H9 (cell line): Measurements from ENCODE around the gene DYNC2H1. TPM values are rescaled to one million over a fixed set of nuclear protein-coding genes. Genes with fewer than 3 reads are reported as not detected.

Source experiments
- DNase-seq: peaks from one replicate; pipeline ENCODE4 v3.0.0-alpha.2; 2017
- H2AFZ ChIP-seq: one replicate; pipeline ENCODE4 v1.6.1; 2013; ENCODE audit warnings: mild to moderate bottlenecking, low read length, control low read depth, moderate library complexity
- H2AK5ac ChIP-seq: 2 replicates; pipeline ENCODE4 v1.6.1; 2013; ENCODE audit warnings: low read length, control low read depth, mixed read lengths; ENCODE audit not compliant: insufficient read length
- H2BK120ac ChIP-seq: one replicate; pipeline ENCODE4 v1.6.1; 2013; ENCODE audit warnings: low read depth, mild to moderate bottlenecking, low read length, control low read depth, inconsistent platforms; ENCODE audit not compliant: poor library complexity, severe bottlenecking
- H2BK12ac ChIP-seq: 2 replicates; pipeline ENCODE4 v1.6.1; 2013; ENCODE audit warnings: low read length, control low read depth, mixed read lengths, low read depth; ENCODE audit not compliant: insufficient read length
- H2BK15ac ChIP-seq: 2 replicates; pipeline ENCODE4 v1.6.1; 2013; ENCODE audit warnings: low read depth, low read length, control low read depth
- H2BK20ac ChIP-seq: one replicate; pipeline ENCODE4 v1.6.1; 2013; ENCODE audit warnings: low read depth, mild to moderate bottlenecking, low read length, control low read depth, inconsistent platforms; ENCODE audit not compliant: poor library complexity, severe bottlenecking
- H2BK5ac ChIP-seq: 2 replicates; pipeline ENCODE4 v1.6.1; 2013; ENCODE audit warnings: low read length, control low read depth, mixed read lengths; ENCODE audit not compliant: insufficient read length
- H3K14ac ChIP-seq: 2 replicates; pipeline ENCODE4 v1.6.1; 2013; ENCODE audit warnings: low read length, control low read depth; ENCODE audit not compliant: insufficient read depth
- H3K18ac ChIP-seq: 2 replicates; pipeline ENCODE4 v1.6.1; 2013; ENCODE audit warnings: low read depth, mild to moderate bottlenecking, mixed read lengths, low read length, control low read depth; ENCODE audit not compliant: insufficient read length
- H3K23ac ChIP-seq: 2 replicates; pipeline ENCODE4 v1.6.1; 2013; ENCODE audit warnings: low read length, control low read depth, mixed read lengths, low read depth; ENCODE audit not compliant: insufficient read length
- H3K23me2 ChIP-seq: 2 replicates; pipeline ENCODE4 v1.6.1; 2013; ENCODE audit warnings: low read depth, mild to moderate bottlenecking, mixed read lengths, low read length, control low read depth; ENCODE audit not compliant: insufficient read length, poor library complexity, severe bottlenecking
- H3K27ac ChIP-seq: 2 replicates; pipeline ENCODE4 v1.5.1; 2013; ENCODE audit warnings: low read length, control low read depth, mixed read lengths, low read depth; ENCODE audit not compliant: insufficient read length
- H3K27me3 ChIP-seq: 2 replicates; pipeline ENCODE4 v1.6.1; 2013; ENCODE audit warnings: low read length, control low read depth, inconsistent platforms; ENCODE audit not compliant: insufficient read depth
- H3K4ac ChIP-seq: 2 replicates; pipeline ENCODE4 v1.6.1; 2013; ENCODE audit warnings: low read depth, mild to moderate bottlenecking, control low read depth, inconsistent platforms, low read length, moderate library complexity
- H3K4me1 ChIP-seq: 2 replicates; pipeline ENCODE4 v1.6.1; 2013; ENCODE audit warnings: low read length, control low read depth, inconsistent platforms; ENCODE audit not compliant: insufficient read depth
- H3K4me2 ChIP-seq: 2 replicates; pipeline ENCODE4 v1.6.1; 2013; ENCODE audit warnings: low read length, control low read depth, mixed read lengths; ENCODE audit not compliant: insufficient read length, insufficient read depth
- H3K56ac ChIP-seq: 2 replicates; pipeline ENCODE4 v1.6.1; 2013; ENCODE audit warnings: low read depth, mild to moderate bottlenecking, mixed read lengths, low read length, control low read depth; ENCODE audit not compliant: insufficient read length
- H3K79me1 ChIP-seq: 2 replicates; pipeline ENCODE4 v1.6.1; 2013; ENCODE audit warnings: low read depth, mild to moderate bottlenecking, moderate library complexity, low read length, control low read depth, inconsistent platforms; ENCODE audit not compliant: insufficient read depth, poor library complexity, severe bottlenecking
- H3K79me2 ChIP-seq: 2 replicates; pipeline ENCODE4 v1.6.1; 2013; ENCODE audit warnings: low read length, control low read depth, inconsistent platforms; ENCODE audit not compliant: insufficient read depth
- H3K9ac ChIP-seq: 2 replicates; pipeline ENCODE4 v1.6.1; 2013; ENCODE audit warnings: low read length, control low read depth, mixed read lengths; ENCODE audit not compliant: insufficient read length; ENCODE audit errors: extremely low read depth
- H3K9me3 ChIP-seq: one replicate; pipeline ENCODE4 v1.6.1; 2013; ENCODE audit warnings: low read depth, low read length, inconsistent platforms; ENCODE audit not compliant: control insufficient read depth
- H3T11ph ChIP-seq: one replicate; pipeline ENCODE4 v1.6.1; 2013; ENCODE audit warnings: mild to moderate bottlenecking, low read length, control low read depth, inconsistent platforms
- H4K20me1 ChIP-seq: one replicate; pipeline ENCODE4 v1.6.1; 2013; ENCODE audit not compliant: control insufficient read depth, insufficient read length, insufficient read depth
- H4K5ac ChIP-seq: 2 replicates; pipeline ENCODE4 v1.6.1; 2013; ENCODE audit warnings: low read depth, mild to moderate bottlenecking, mixed read lengths, low read length, control low read depth; ENCODE audit not compliant: insufficient read length
- H4K8ac ChIP-seq: replicated peaks from 2 replicates; pipeline ENCODE4 v1.6.1; 2013; ENCODE audit warnings: low read length, control low read depth, mixed read lengths, low read depth; ENCODE audit not compliant: insufficient read length
- H4K91ac ChIP-seq: 2 replicates; pipeline ENCODE4 v1.6.1; 2013; ENCODE audit warnings: low read depth, mild to moderate bottlenecking, moderate library complexity, mixed read lengths, low read length, control low read depth; ENCODE audit not compliant: insufficient read length
- H3K27ac Mint-ChIP-seq, 3 experiments: 2 replicates in 2 of 3; 3 replicates in 1 of 3; pipeline ENCODE4 v1.8.0; 2020 to 2021; ENCODE audit warnings: mixed read lengths in 3 of 3, mild to moderate bottlenecking in 1 of 3, moderate library complexity in 1 of 3
- H3K27me3 Mint-ChIP-seq: 2 replicates; pipeline ENCODE4 v1.8.0; 2021; ENCODE audit warnings: low read depth, mild to moderate bottlenecking, moderate library complexity, mixed read lengths
- H3K36me3 Mint-ChIP-seq, 3 experiments: 2 replicates in 2 of 3; 3 replicates in 1 of 3; pipeline ENCODE4 v1.8.0; 2020 to 2021; ENCODE audit warnings: low read depth in 3 of 3, mixed read lengths in 3 of 3; ENCODE audit not compliant: insufficient read depth in 1 of 3
- H3K4me1 Mint-ChIP-seq, 2 experiments: 2 replicates each; pipeline ENCODE4 v1.8.0; 2020; ENCODE audit warnings: mixed read lengths in 2 of 2
- H3K4me3 Mint-ChIP-seq, 2 experiments: 2 replicates in 1 of 2; 3 replicates in 1 of 2; pipeline ENCODE4 v1.8.0; 2020 to 2021; ENCODE audit warnings: mild to moderate bottlenecking in 2 of 2, mixed read lengths in 2 of 2, moderate library complexity in 1 of 2
- H3K9me3 Mint-ChIP-seq, 2 experiments: 2 replicates in 1 of 2; 3 replicates in 1 of 2; pipeline ENCODE4 v1.8.0; 2020; ENCODE audit warnings: mild to moderate bottlenecking in 2 of 2, mixed read lengths in 2 of 2, moderate library complexity in 1 of 2
- WGBS: extraction: QIAGEN DNeasy Blood & Tissue Kit; methylation state at CpG from one replicate; pipeline ENCODE4 v1.1.7; 2013; ENCODE audit warnings: missing lambda C conversion rate, low lambda C conversion rate, mixed read lengths; ENCODE audit not compliant: insufficient read length; ENCODE audit errors: extremely low coverage; 5-methylcytosine and 5-hydroxymethylcytosine counted together
- total RNA-seq: library from RNA; stranded (reverse); gene quantifications from 2 replicates; pipeline ENCODE4 v1.2.1, GENCODE V29; 2021
- TF ChIP-seq, protein P1 (sequence below): fragments of 200-600 bp; sonication (generic); conservative IDR thresholded peaks from 3 replicates; pipeline ENCODE4 v1.8.0; 2021; ENCODE audit warnings: antibody characterized with exemption, mild to moderate bottlenecking

Gene DYNC2H1
- total RNA-seq, 1 experiment from 2014 or later, result 13.2 TPM

DNA sequence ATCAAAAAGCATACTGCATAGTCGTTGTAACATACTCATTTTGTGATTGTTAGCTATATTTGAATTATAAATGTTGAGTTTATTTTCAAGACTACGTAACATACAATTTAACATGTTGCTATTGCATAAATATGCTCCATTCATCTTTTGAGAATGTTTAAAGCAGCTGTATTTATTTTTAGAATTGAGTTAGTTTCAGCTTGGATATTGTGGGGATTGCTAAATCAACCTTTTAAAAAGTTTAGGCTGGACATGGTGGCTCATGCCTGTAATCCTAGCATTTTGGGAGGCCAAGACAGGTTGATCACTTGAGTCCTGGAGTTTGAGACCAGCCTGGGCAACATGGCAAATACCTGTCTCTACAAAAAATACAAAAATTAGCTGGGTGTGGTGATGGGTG lies 288.1 kb downstream of the DYNC2H1 start:
- peaks cover 6% of the 10 kb centered on the region in 2 experiments; a peak in 1 of 4 replicates for H3K4me1 Mint-ChIP-seq
- Histone ChIP-seq H3K23me2 (no peaks in the 10 kb centered on the region), H4K5ac (no peak overlapping the region), H3K14ac (no peak overlapping the region), H2AK5ac (no peak overlapping the region), H3K79me2 (no peaks in the 10 kb centered on the region), H2BK15ac (no peak overlapping the region), H3K23ac (no peak overlapping the region), H3T11ph (no peak overlapping the region), H4K20me1 (no peaks in the 10 kb centered on the region), H2BK20ac (no peak overlapping the region), H4K91ac (no peak overlapping the region), H2AFZ (no peak overlapping the region), H3K9ac (no peak overlapping the region), H3K18ac (no peak overlapping the region), H2BK12ac (no peak overlapping the region), H3K4me1 (no peaks in the 10 kb centered on the region), H3K56ac (no peak overlapping the region), H4K8ac (no peak overlapping the region), H3K27ac (no peak overlapping the region), H3K79me1 (no peaks in the 10 kb centered on the region), H2BK120ac (no peak overlapping the region), H2BK5ac (no peak overlapping the region), H3K4ac (no peak overlapping the region), H3K27me3 (no peaks in the 10 kb centered on the region), H3K4me2 (no peak overlapping the region), H3K9me3 (no peaks in the 10 kb centered on the region)
- peaks cover 5 to 11% of the 10 kb centered on the region in 2 experiments for H3K9me3 Mint-ChIP-seq
- no peak overlapping the region for H3K4me3 Mint-ChIP-seq
- DNase-seq, result no peak
- no peaks in the 10 kb centered on the region for H3K27me3 Mint-ChIP-seq
- WGBS, result no CpG with 5 or more reads among the region's 2 CpGs
- no peak overlapping the region for H3K27ac Mint-ChIP-seq
- peaks cover 7 to 17% (median 10%) of the 10 kb centered on the region in 3 experiments for H3K36me3 Mint-ChIP-seq
- TF ChIP-seq, protein P1, sequence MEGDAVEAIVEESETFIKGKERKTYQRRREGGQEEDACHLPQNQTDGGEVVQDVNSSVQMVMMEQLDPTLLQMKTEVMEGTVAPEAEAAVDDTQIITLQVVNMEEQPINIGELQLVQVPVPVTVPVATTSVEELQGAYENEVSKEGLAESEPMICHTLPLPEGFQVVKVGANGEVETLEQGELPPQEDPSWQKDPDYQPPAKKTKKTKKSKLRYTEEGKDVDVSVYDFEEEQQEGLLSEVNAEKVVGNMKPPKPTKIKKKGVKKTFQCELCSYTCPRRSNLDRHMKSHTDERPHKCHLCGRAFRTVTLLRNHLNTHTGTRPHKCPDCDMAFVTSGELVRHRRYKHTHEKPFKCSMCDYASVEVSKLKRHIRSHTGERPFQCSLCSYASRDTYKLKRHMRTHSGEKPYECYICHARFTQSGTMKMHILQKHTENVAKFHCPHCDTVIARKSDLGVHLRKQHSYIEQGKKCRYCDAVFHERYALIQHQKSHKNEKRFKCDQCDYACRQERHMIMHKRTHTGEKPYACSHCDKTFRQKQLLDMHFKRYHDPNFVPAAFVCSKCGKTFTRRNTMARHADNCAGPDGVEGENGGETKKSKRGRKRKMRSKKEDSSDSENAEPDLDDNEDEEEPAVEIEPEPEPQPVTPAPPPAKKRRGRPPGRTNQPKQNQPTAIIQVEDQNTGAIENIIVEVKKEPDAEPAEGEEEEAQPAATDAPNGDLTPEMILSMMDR, result no peak
